Mesenchymal stem cell (in vitro differentiated cells and primary cell): ENCODE results near the gene RAD51B.
"Not testable (repeated sequence)": the region's sequence is repeated elsewhere in the genome, so short reads cannot be mapped to it uniquely, and the experiment has no call there.

Experiments used
- DNase-seq: peaks from one replicate; pipeline ENCODE4 v3.0.0-alpha.2; 2013
- H2AFZ ChIP-seq: one replicate; pipeline ENCODE4 v1.6.1; 2013; ENCODE audit warnings: low read depth, mild to moderate bottlenecking, control low read depth, inconsistent platforms, low read length, moderate library complexity
- H2AK5ac ChIP-seq: 2 replicates; pipeline ENCODE4 v1.6.1; 2013; ENCODE audit warnings: low read length, moderate library complexity, mild to moderate bottlenecking, inconsistent platforms; ENCODE audit not compliant: severe bottlenecking
- H2BK120ac ChIP-seq: one replicate; pipeline ENCODE4 v1.6.1; 2013; ENCODE audit warnings: low read depth, mild to moderate bottlenecking, inconsistent platforms, low read length, moderate library complexity
- H2BK12ac ChIP-seq, 2 experiments: one replicate each; pipeline ENCODE4 v1.6.1; 2013; ENCODE audit warnings: inconsistent platforms in 2 of 2, low read length in 2 of 2, mild to moderate bottlenecking in 2 of 2, moderate library complexity in 2 of 2, control low read depth in 1 of 2
- H2BK15ac ChIP-seq: one replicate; pipeline ENCODE4 v1.6.1; 2013; ENCODE audit warnings: mild to moderate bottlenecking, low read depth, inconsistent platforms; ENCODE audit not compliant: poor library complexity, severe bottlenecking
- H2BK5ac ChIP-seq: 2 replicates; pipeline ENCODE4 v1.6.1; 2013; ENCODE audit warnings: low read depth, mild to moderate bottlenecking, low read length, control low read depth, inconsistent platforms; ENCODE audit not compliant: poor library complexity, severe bottlenecking
- H3K14ac ChIP-seq, 2 experiments: one replicate each; pipeline ENCODE4 v1.6.1; 2013; ENCODE audit warnings: inconsistent platforms in 2 of 2, low read length in 2 of 2, control low read depth in 1 of 2, mild to moderate bottlenecking in 1 of 2, moderate library complexity in 1 of 2
- H3K18ac ChIP-seq, 2 experiments: one replicate each; pipeline ENCODE4 v1.6.1; 2013; ENCODE audit warnings: inconsistent platforms in 2 of 2, low read length in 2 of 2, control low read depth in 1 of 2, low read depth in 1 of 2, mild to moderate bottlenecking in 1 of 2
- H3K23ac ChIP-seq, 2 experiments: one replicate each; pipeline ENCODE4 v1.6.1; 2013; ENCODE audit warnings: inconsistent platforms in 2 of 2, low read length in 2 of 2, mild to moderate bottlenecking in 2 of 2, moderate library complexity in 2 of 2, control low read depth in 1 of 2
- H3K27ac ChIP-seq: 2 replicates; pipeline ENCODE4 v1.5.1; 2013; ENCODE audit warnings: mild to moderate bottlenecking, moderate library complexity, low read length, control low read depth, inconsistent platforms; ENCODE audit not compliant: poor library complexity, severe bottlenecking
- H3K27me3 ChIP-seq, 2 experiments: 2 replicates each; pipeline versions ENCODE4 v1.6.1 to v1.7.0; 2013; ENCODE audit warnings: low read length in 2 of 2, mild to moderate bottlenecking in 2 of 2, moderate library complexity in 2 of 2, control low read depth in 1 of 2, inconsistent platforms in 1 of 2; ENCODE audit not compliant: control insufficient read depth in 1 of 2, insufficient read depth in 1 of 2
- H3K36me3 ChIP-seq, 2 experiments: 2 replicates each; pipeline versions ENCODE4 v1.6.1 to v1.7.0; 2013; ENCODE audit warnings: low read length in 2 of 2, control low read depth in 1 of 2, inconsistent platforms in 1 of 2, low read depth in 1 of 2, mild to moderate bottlenecking in 1 of 2; ENCODE audit not compliant: insufficient read depth in 2 of 2, control insufficient read depth in 1 of 2
- H3K4ac ChIP-seq, 2 experiments: one replicate each; pipeline ENCODE4 v1.6.1; 2013; ENCODE audit warnings: inconsistent platforms in 2 of 2, low read length in 2 of 2, mild to moderate bottlenecking in 2 of 2, moderate library complexity in 2 of 2, control low read depth in 1 of 2, low read depth in 1 of 2
- H3K4me1 ChIP-seq: 2 replicates; pipeline ENCODE4 v1.6.1; 2013; ENCODE audit warnings: low read depth, low read length, control low read depth; ENCODE audit not compliant: control insufficient read depth, insufficient read depth
- H3K4me2 ChIP-seq: 2 replicates; pipeline ENCODE4 v1.6.1; 2013; ENCODE audit warnings: low read length, mild to moderate bottlenecking, inconsistent platforms; ENCODE audit not compliant: poor library complexity, severe bottlenecking
- H3K4me3 ChIP-seq, 2 experiments: 2 replicates each; pipeline versions ENCODE4 v1.5.1 to v1.7.0; 2013; ENCODE audit warnings: low read length in 2 of 2, mild to moderate bottlenecking in 2 of 2, control low read depth in 1 of 2, low read depth in 1 of 2; ENCODE audit not compliant: insufficient read depth in 1 of 2
- H3K79me1 ChIP-seq: replicated peaks from 2 replicates; pipeline ENCODE4 v1.6.1; 2013; ENCODE audit warnings: mild to moderate bottlenecking, control low read depth, low read length, inconsistent platforms; ENCODE audit not compliant: poor library complexity, severe bottlenecking
- H3K9ac ChIP-seq: 2 replicates; pipeline ENCODE4 v1.7.0; 2013; ENCODE audit warnings: mild to moderate bottlenecking, low read length, moderate library complexity
- H3K9me3 ChIP-seq: 2 replicates; pipeline ENCODE4 v1.7.0; 2013; ENCODE audit warnings: mild to moderate bottlenecking, low read length; ENCODE audit not compliant: control insufficient read depth
- H4K8ac ChIP-seq: one replicate; pipeline ENCODE4 v1.6.1; 2013; ENCODE audit warnings: inconsistent platforms, mild to moderate bottlenecking, low read length, moderate library complexity
- H4K91ac ChIP-seq: one replicate; pipeline ENCODE4 v1.6.1; 2013; ENCODE audit warnings: mild to moderate bottlenecking, low read length, inconsistent platforms
- WGBS: methylation state at CpG from one replicate; pipeline ENCODE4 v1.1.7; 2013; ENCODE audit warnings: mixed read lengths; 5-methylcytosine and 5-hydroxymethylcytosine counted together

Gene RAD51B

DNA sequence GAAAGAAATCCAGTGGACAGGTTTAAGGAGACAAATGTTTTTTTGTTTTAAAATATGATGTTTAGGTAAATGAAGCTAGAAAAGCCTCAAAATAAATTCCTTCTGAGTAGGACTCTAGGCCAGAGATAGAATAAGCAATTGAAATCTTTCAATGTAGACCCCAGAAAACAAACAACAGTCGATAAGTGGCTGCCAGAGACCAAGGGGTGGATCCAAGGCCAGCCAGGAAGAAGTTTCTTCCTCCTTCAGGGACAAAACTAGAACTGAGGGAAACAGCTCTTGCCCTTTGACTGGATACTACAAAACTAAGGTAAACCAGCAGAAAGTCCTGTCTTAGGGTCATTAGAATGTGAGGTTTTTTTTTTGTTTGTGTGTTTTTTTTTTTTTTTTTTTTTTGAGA lies 481.6 kb downstream of the RAD51B start:
- no peak overlapping the region for H4K91ac ChIP-seq
- no peak overlapping the region for H2BK5ac ChIP-seq
- H2AK5ac ChIP-seq: no peak overlapping the region
- H3K18ac ChIP-seq: no peak overlapping the region
- H3K14ac ChIP-seq: no peak overlapping the region
- WGBS: 62% methylated on average over 1 of the region's 1 CpG
- no peaks in the 10 kb centered on the region for H3K27me3 ChIP-seq
- no peak overlapping the region for H3K4ac ChIP-seq
- no peak overlapping the region for H3K4me3 ChIP-seq
- no peak overlapping the region for H2AFZ ChIP-seq
- no peak overlapping the region for H2BK120ac ChIP-seq
- no peak overlapping the region for H3K4me2 ChIP-seq
- no peaks in the 10 kb centered on the region for H3K79me1 ChIP-seq
- peaks cover 1% of the 10 kb centered on the region for H3K4me1 ChIP-seq
- no peak overlapping the region for H2BK15ac ChIP-seq
- H3K27ac ChIP-seq: no peak overlapping the region
- H3K36me3 ChIP-seq: no peaks in the 10 kb centered on the region
- DNase-seq: no peak
- H4K8ac ChIP-seq: no peak overlapping the region
- H3K9ac ChIP-seq: no peak overlapping the region
- no peak overlapping the region for H3K23ac ChIP-seq
- H2BK12ac ChIP-seq: no peak overlapping the region
- H3K9me3 ChIP-seq: no peaks in the 10 kb centered on the region

DNA sequence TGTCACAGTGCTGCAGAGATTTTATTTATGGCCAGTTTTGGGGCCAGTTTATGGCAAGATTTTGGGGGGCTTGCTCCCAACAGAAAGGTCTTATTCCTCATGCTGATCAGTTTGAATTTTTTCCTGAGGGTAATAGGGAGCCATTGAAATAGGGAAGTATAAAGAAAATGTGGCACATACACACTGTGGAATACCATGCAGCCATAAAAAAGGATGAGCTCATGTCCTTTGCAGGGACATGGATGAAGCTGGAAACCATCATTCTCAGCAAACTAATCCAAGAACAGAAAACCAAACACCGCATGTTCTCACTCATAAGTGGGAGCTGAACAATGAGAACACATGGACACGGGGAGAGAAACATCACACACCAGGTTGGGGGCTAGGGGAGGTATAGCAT lies 483.4 kb downstream of the RAD51B start:
- H2AK5ac ChIP-seq, H3K4me1 ChIP-seq, H3K27me3 ChIP-seq, H3K36me3 ChIP-seq, H2BK15ac ChIP-seq, H4K8ac ChIP-seq, H3K4me2 ChIP-seq, H2BK120ac ChIP-seq, H3K79me1 ChIP-seq, H2BK5ac ChIP-seq, H3K18ac ChIP-seq, H3K14ac ChIP-seq, H2AFZ ChIP-seq, H3K9me3 ChIP-seq, H3K27ac ChIP-seq, H4K91ac ChIP-seq, H3K4ac ChIP-seq, H3K4me3 ChIP-seq, DNase-seq, H3K9ac ChIP-seq, H2BK12ac ChIP-seq, H3K23ac ChIP-seq: not testable (repeated sequence)
- WGBS: 100% methylated on average over 2 of the region's 2 CpGs

DNA sequence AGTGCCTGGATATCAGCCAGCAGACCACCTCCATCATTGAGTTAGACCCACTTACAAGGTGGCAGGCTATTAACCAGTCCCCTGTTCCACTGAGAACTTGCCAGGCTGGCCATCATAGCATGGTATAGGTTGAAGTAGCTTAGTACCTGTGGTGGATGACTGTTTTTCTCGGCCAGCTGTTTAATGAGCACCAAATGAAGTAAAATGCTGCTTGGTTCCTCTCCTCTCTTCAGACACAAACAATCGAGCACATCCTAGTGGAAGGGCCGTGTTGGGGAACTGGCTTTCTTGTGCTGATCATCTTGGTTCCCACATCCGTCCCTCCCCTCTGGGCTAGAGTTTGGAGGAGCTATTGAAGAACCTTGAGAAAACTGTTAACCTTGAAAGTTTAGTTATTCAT lies 486.2 kb downstream of the RAD51B start:
- no peaks in the 10 kb centered on the region for H3K27me3 ChIP-seq
- H3K4me3 ChIP-seq: no peak overlapping the region
- no peak overlapping the region for H2BK5ac ChIP-seq
- no peak overlapping the region for H4K91ac ChIP-seq
- no peak for DNase-seq
- H3K4ac ChIP-seq: no peak overlapping the region
- H2BK15ac ChIP-seq: no peak overlapping the region
- no peak overlapping the region for H3K27ac ChIP-seq
- H3K36me3 ChIP-seq: no peaks in the 10 kb centered on the region
- no peak overlapping the region for H4K8ac ChIP-seq
- no peak overlapping the region for H2AFZ ChIP-seq
- peak overlapping the region in 1 of 2 experiments; percentile 7 for H2BK12ac ChIP-seq
- no peak overlapping the region for H3K14ac ChIP-seq
- no peaks in the 10 kb centered on the region for H3K4me1 ChIP-seq
- no peak overlapping the region for H2BK120ac ChIP-seq
- H3K79me1 ChIP-seq: no peaks in the 10 kb centered on the region
- no peaks in the 10 kb centered on the region for H3K9me3 ChIP-seq
- 96% methylated on average over 4 of the region's 4 CpGs for WGBS
- H2AK5ac ChIP-seq: no peak overlapping the region
- H3K4me2 ChIP-seq: no peak overlapping the region
- no peak overlapping the region for H3K9ac ChIP-seq
- no peak overlapping the region for H3K23ac ChIP-seq
- H3K18ac ChIP-seq: no peak overlapping the region

DNA sequence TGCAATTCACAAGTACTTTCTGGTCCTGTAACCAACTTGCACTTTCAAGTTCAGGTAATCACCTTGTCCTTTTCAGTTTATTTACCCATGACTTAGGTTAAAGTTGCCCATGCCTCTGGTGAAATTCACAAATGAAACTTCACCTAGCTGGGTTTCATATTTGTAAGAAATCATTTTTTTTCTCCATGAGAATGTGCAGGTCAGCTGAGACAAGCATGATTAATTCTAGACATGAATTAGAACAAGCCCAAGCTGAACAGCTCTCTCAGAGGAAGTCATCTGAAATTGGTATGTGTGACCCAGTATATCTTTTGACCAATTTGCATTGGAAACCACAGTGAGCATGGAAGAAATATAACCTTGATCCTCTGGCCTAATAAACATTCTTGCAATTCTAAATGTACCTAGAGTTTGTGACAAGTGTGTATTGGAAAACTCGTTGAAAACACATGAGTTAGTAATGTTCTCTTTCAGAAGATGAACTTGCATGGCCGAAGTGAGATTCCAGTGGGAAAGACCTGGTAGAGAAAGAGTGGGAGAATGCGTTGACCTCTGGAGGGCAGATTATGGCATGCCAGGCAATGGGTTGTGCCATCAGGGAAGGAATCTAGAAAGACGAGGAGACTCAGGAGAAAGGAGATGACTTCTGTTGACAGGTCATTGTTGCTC lies 486.8 kb downstream of the RAD51B start:
- no peak overlapping the region for H3K4me3 ChIP-seq

More for the DNA sequence above, 486.8 kb downstream of the RAD51B start:
- Histone ChIP-seq H3K9ac (no peak overlapping the region), H3K4me2 (no peak overlapping the region), H3K36me3 (no peaks in the 10 kb centered on the region), H3K18ac (no peak overlapping the region), H4K91ac (no peak overlapping the region), H2AK5ac (no peak overlapping the region), H3K79me1 (no peaks in the 10 kb centered on the region), H3K14ac (no peak overlapping the region), H2BK15ac (no peak overlapping the region), H2BK120ac (no peak overlapping the region), H3K27me3 (no peaks in the 10 kb centered on the region), H2BK12ac (no peak overlapping the region), H3K27ac (no peak overlapping the region), H3K23ac (no peak overlapping the region), H4K8ac (no peak overlapping the region), H3K4ac (no peak overlapping the region), H3K9me3 (no peaks in the 10 kb centered on the region), H2BK5ac (no peak overlapping the region), H2AFZ (no peak overlapping the region), H3K4me1 (no peaks in the 10 kb centered on the region)
- WGBS: 92% methylated on average over 4 of the region's 4 CpGs
- DNase-seq: no peak
